Mucosa of descending colon (tissue), 3 donors: ENCODE measurements around the gene CCNB1IP1. TPM values are rescaled to one million over a fixed set of nuclear protein-coding genes. Genes with fewer than 3 reads are reported as not detected.

Source experiments
- ATAC-seq: fragments of 200-7000 bp; cut with Tn5 transposase; one replicate; pipeline ENCODE4 v1.9.1; 2020; ENCODE audit warnings: mild to moderate bottlenecking, moderate library complexity
- DNase-seq, 3 donors: peaks; one replicate each; pipeline ENCODE4 v3.0.0-alpha.2; 2020
- H3K36me3 ChIP-seq: fragments of 200-600 bp; one replicate; pipeline ENCODE4 v1.8.0; 2021; ENCODE audit warnings: low read depth, mild to moderate bottlenecking
- H3K4me1 ChIP-seq: fragments of 200-600 bp; one replicate; pipeline ENCODE4 v1.8.0; 2021; ENCODE audit warnings: low read depth, mild to moderate bottlenecking
- H3K4me3 ChIP-seq: fragments of 200-600 bp; one replicate; pipeline ENCODE4 v1.8.0; 2021; ENCODE audit warnings: mild to moderate bottlenecking
- H3K9me3 ChIP-seq: fragments of 200-600 bp; one replicate; pipeline ENCODE4 v1.8.0; 2021; ENCODE audit warnings: mild to moderate bottlenecking
- intact Hi-C, 2 donors: fragments of 100-400 bp; cut with DNase I in 1 of 2; cut with micrococcal nuclease in 1 of 2; formaldehyde crosslinking; loops; one replicate each; pipeline versions ENCODE4 v1.11.0 to v1.11.1; 2022; cut with DNase I, micrococcal nuclease
- total RNA-seq, 3 donors: library from RNA; stranded (reverse); fragmentation: NEBNext Ultra II Directional in 2 of 3; extraction: Animal tissue kit (Norgen Biotek cat#: 25700) in 2 of 3; gene quantifications; one replicate each; pipeline versions ENCODE4 v1.2.1 to v1.2.4, GENCODE V29; 2021 to 2023
- TF ChIP-seq, protein P1 (sequence below): fragments of 200-600 bp; IDR thresholded peaks from one replicate; pipeline ENCODE4 v1.8.0; 2022; ENCODE audit warnings: antibody characterized with exemption, mild to moderate bottlenecking
- donor health status: DM: no; HTN: no; CAD: no; lungs with moderate emphysema.
- donor health status: DM: no; HTN: no; CAD: no.
- donor health status: DM: no; HTN: yes; CAD: no.

Gene CCNB1IP1
- total RNA-seq, 3 donors from 2014 or later: 27.6 to 36.0 (median 28.0) TPM

DNA sequence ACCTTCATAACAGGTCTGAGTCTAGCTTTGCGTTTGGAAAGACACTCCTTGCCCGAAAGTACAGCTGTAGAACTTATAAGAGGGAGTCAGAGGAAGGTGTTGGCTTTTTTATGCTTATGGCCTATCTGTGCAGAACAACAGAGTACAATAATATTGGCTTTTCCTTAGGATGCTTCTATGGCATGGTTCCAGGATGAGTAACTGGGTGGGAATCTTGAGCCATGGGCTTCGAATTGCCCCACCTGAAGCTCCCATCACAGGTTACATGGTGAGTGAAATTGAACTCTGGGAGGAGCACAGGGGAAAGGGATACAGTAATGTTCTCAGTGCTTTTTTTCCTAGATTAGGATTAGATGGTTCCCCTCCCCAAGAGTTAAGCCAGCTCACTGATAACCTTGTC, 23.3 kb upstream of the CCNB1IP1 start:
- ATAC-seq (no peak), DNase-seq (no peak)
- intact Hi-C loops: loop anchor here in 1 of 2 donors (10.0 kb wide), 1 partner anchor 48 kb away; no protein-coding TSS in a partner anchor
- H3K4me3 ChIP-seq: no peak overlapping the region
- H3K4me1 ChIP-seq: no peaks in the 10 kb centered on the region
- H3K9me3 ChIP-seq: no peaks in the 10 kb centered on the region
- TF ChIP-seq, protein P1, sequence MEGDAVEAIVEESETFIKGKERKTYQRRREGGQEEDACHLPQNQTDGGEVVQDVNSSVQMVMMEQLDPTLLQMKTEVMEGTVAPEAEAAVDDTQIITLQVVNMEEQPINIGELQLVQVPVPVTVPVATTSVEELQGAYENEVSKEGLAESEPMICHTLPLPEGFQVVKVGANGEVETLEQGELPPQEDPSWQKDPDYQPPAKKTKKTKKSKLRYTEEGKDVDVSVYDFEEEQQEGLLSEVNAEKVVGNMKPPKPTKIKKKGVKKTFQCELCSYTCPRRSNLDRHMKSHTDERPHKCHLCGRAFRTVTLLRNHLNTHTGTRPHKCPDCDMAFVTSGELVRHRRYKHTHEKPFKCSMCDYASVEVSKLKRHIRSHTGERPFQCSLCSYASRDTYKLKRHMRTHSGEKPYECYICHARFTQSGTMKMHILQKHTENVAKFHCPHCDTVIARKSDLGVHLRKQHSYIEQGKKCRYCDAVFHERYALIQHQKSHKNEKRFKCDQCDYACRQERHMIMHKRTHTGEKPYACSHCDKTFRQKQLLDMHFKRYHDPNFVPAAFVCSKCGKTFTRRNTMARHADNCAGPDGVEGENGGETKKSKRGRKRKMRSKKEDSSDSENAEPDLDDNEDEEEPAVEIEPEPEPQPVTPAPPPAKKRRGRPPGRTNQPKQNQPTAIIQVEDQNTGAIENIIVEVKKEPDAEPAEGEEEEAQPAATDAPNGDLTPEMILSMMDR: no peak
- H3K36me3 ChIP-seq: peaks cover 2% of the 10 kb centered on the region

DNA sequence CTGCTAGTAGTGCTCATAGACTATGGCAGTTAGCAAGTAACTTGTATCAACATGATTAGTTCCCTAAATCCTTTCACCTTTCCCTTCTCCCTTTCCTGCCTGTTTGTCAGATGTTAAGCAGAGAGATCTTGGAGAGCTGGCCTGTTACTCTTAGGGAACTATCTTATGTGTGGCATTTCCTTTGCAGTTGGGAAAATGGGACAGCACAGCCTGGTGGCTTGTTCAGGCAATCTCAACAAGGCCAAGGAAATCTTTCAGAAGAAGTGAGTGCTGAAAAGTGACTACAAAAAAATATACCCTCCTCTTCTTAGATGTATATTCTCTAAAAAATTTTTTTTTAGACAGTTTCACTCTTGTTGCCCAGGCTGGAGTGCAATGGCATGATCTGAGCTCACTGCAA, 17.8 kb upstream of the CCNB1IP1 start:
- H3K9me3 ChIP-seq: no peaks in the 10 kb centered on the region
- DNase-seq: no peak
- intact Hi-C loops: loop anchor here in 1 of 2 donors (10.0 kb wide), 1 partner anchor 54 kb away; no protein-coding TSS in a partner anchor
- H3K4me3 ChIP-seq: no peak overlapping the region
- no peaks in the 10 kb centered on the region for H3K4me1 ChIP-seq
- TF ChIP-seq, protein P1: no peak
- no peak for ATAC-seq
- no peaks in the 10 kb centered on the region for H3K36me3 ChIP-seq

DNA sequence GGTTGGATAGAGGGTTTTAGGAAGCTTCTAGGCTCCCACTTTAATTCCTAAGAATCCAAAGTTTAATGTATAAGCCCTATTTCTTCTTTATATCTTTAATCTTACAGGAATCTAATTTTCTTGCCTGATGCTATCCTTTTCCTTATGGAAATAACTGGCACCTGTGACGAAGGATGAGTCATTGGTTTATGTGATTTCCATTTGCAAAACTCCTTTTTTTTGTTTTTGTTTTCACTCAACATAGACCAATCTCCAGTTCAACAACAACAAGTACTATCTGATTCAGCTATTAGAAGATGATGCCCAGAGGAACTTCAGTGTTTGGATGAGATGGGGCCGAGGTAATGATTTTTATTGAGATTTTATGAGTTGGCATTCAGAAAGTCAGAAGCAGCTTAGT, 17.2 kb upstream of the CCNB1IP1 start:
- no peaks in the 10 kb centered on the region for H3K4me1 ChIP-seq
- TF ChIP-seq, protein P1: no peak
- intact Hi-C loops: loop anchor here in 1 of 2 donors (10.0 kb wide), 1 partner anchor 55 kb away; no protein-coding TSS in a partner anchor
- no peak for ATAC-seq
- no peaks in the 10 kb centered on the region for H3K9me3 ChIP-seq
- no peak for DNase-seq
- no peak overlapping the region for H3K4me3 ChIP-seq
- no peaks in the 10 kb centered on the region for H3K36me3 ChIP-seq

DNA sequence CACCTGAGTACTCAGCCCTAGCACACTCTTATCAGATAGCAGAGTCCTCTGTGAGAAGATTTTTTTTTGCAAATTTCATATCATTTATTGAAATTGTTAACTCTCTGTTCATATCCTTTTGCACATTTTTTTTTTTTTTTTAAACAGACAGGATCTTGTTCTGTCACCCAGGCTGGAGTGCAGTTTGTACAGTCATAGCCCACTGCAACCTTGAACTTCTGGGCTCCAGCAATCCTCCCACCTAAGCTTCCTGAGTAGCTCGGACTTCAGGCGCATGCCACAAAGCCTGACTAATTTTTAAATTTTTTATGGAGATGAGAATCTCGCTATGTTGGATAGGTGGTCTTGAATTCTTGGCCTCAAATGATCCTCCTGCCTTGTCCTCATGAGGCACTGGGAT, 14.7 kb upstream of the CCNB1IP1 start:
- H3K4me3 ChIP-seq: no peak overlapping the region
- no peak for ATAC-seq
- DNase-seq: no peak
- TF ChIP-seq, protein P1: no peak
- no peaks in the 10 kb centered on the region for H3K36me3 ChIP-seq
- H3K4me1 ChIP-seq: peaks cover 3% of the 10 kb centered on the region
- H3K9me3 ChIP-seq: no peaks in the 10 kb centered on the region
- intact Hi-C loops: no loop called here

DNA sequence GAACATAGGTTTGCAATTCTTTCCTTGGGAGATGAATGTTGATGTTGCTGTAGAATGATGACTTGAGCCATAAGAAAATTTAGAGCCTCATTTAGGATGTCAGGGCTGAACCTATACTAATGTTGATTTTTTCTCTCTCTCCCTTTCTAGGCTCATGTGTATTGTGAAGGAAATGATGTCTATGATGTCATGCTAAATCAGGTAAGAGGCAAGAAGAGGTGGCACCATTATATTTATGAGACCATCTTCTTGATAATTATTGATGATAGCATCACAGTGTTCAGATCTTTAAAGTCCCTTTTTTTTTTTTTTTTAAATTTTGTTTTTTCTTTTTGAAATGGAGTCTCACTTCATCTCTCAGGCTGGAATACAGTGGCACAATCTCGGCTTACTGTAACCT, 13.6 kb upstream of the CCNB1IP1 start:
- Histone ChIP-seq H3K4me3 (no peak overlapping the region), H3K4me1 (peaks cover 3% of the 10 kb centered on the region), H3K36me3 (no peaks in the 10 kb centered on the region), H3K9me3 (no peaks in the 10 kb centered on the region)
- ATAC-seq (no peak), DNase-seq (no peak)
- TF ChIP-seq, protein P1: no peak
- intact Hi-C loops: no loop called here

DNA sequence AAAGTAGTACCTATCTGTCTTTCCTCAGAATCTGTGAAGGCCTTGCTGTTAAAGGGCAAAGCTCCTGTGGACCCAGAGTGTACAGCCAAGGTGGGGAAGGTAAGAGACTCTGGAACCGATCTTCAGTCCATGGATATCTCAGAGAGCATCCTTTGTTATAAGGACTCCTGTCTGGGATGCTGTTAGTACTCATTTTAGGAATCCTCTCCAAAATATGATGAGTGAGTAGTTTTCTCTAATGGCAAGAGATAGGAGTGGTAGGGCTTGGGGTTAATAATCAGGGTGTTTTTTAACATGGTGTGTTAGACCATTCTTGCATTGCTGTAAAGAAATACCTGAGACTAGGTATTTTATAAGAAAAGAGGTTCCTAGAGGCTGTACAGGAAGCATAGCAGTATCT, 12.3 kb upstream of the CCNB1IP1 start:
- no peak for DNase-seq
- TF ChIP-seq, protein P1: no peak
- intact Hi-C loops: no loop called here
- Histone ChIP-seq H3K4me3 (no peak overlapping the region), H3K9me3 (no peaks in the 10 kb centered on the region), H3K4me1 (peaks cover 3% of the 10 kb centered on the region), H3K36me3 (no peaks in the 10 kb centered on the region)
- ATAC-seq: no peak
